Mononuclear cell (primary cell): ENCODE measurements around the gene RAET1L. TPM values are rescaled to one million over a fixed set of nuclear protein-coding genes. Genes with fewer than 3 reads are reported as not detected.
"Not testable (repeated sequence)": the region's sequence is repeated elsewhere in the genome, so short reads cannot be mapped to it uniquely, and the experiment has no call there.

Source experiments
- H3K27me3 ChIP-seq: 2 replicates; pipeline ENCODE4 v1.6.0; 2011; ENCODE audit warnings: low read length, control low read depth; ENCODE audit not compliant: insufficient read depth
- H3K4me1 ChIP-seq: 2 replicates; pipeline ENCODE4 v1.5.1; 2011; ENCODE audit warnings: mild to moderate bottlenecking, low read length, control low read depth; ENCODE audit not compliant: insufficient read depth
- H3K4me3 ChIP-seq: 2 replicates; pipeline ENCODE4 v1.5.1; 2011; ENCODE audit warnings: mild to moderate bottlenecking, low read length, moderate library complexity
- H3K9me3 ChIP-seq: 2 replicates; pipeline ENCODE4 v1.5.1; 2011; ENCODE audit warnings: low read depth, mild to moderate bottlenecking, control low read depth, low read length
- total RNA-seq: library from RNA; depleted of rRNA; stranded (reverse); fragments of >200 nt; gene quantifications from one replicate; pipeline ENCODE4 v1.2.3, GENCODE V29; 2012

RAET1L gene
- total RNA-seq, 1 donor, result 0.10 TPM

GRCh38 chr6:149974825-149975224, 50.5 kb downstream of the RAET1L start:
- Histone ChIP-seq H3K9me3 (no peaks in the 10 kb centered on the region), H3K27me3 (peaks cover 50% of the 10 kb centered on the region), H3K4me1 (no peaks in the 10 kb centered on the region), H3K4me3 (no peak overlapping the region)

GRCh38 chr6:149974394-149974793, 50.9 kb downstream of the RAET1L start:
- H3K27me3 ChIP-seq, result peaks cover 46% of the 10 kb centered on the region

GRCh38 chr6:149969635-149970034, 55.7 kb downstream of the RAET1L start:
- peaks cover 39% of the 10 kb centered on the region for H3K27me3 ChIP-seq

More at GRCh38 chr6:149974394-149974793, 50.9 kb downstream of the RAET1L start:
- H3K9me3 ChIP-seq, H3K4me1 ChIP-seq, H3K4me3 ChIP-seq: not testable (repeated sequence)

GRCh38 chr6:149968909-149969308, 56.4 kb downstream of the RAET1L start:
- peaks cover 41% of the 10 kb centered on the region for H3K27me3 ChIP-seq

More at GRCh38 chr6:149969635-149970034, 55.7 kb downstream of the RAET1L start:
- peaks cover 8% of the 10 kb centered on the region for H3K4me1 ChIP-seq
- no peak overlapping the region for H3K4me3 ChIP-seq
- no peaks in the 10 kb centered on the region for H3K9me3 ChIP-seq

More at GRCh38 chr6:149968909-149969308, 56.4 kb downstream of the RAET1L start:
- H3K4me1 ChIP-seq, result peaks cover 15% of the 10 kb centered on the region
- H3K4me3 ChIP-seq, H3K9me3 ChIP-seq: not testable (repeated sequence)

Other genes with a start within 250 kb of the RAET1L start
- gene LRP11, start 161.2 kb downstream of the RAET1L start, total RNA-seq, result 0.21 TPM
- not detected for gene RAET1E, start 127.4 kb downstream of the RAET1L start, total RNA-seq
- not detected for gene RAET1G, start 102.4 kb downstream of the RAET1L start, total RNA-seq
- 0.94 TPM for gene ULBP2, start 83.5 kb downstream of the RAET1L start, total RNA-seq
- gene ULBP1, start 61.6 kb downstream of the RAET1L start, total RNA-seq, result 0.10 TPM
- gene ULBP3, start 43.6 kb upstream of the RAET1L start, total RNA-seq, result 0.84 TPM
- gene PPP1R14C, start 117.5 kb upstream of the RAET1L start, total RNA-seq, result 0.21 TPM